Activated CD8-positive, alpha-beta memory T cell treated with anti-CD3 and anti-CD28 coated beads, Interleukin-2, amount 50 U/mL, for 48 hours (primary cell): ENCODE data around the gene PAQR7.
"Not testable (repeated sequence)": the region's sequence is repeated elsewhere in the genome, so short reads cannot be mapped to it uniquely, and the experiment has no call there.

Experiments
- DNase-seq: peaks from one replicate; pipeline ENCODE4 v3.0.0-alpha.2; 2020

The PAQR7 gene

DNA sequence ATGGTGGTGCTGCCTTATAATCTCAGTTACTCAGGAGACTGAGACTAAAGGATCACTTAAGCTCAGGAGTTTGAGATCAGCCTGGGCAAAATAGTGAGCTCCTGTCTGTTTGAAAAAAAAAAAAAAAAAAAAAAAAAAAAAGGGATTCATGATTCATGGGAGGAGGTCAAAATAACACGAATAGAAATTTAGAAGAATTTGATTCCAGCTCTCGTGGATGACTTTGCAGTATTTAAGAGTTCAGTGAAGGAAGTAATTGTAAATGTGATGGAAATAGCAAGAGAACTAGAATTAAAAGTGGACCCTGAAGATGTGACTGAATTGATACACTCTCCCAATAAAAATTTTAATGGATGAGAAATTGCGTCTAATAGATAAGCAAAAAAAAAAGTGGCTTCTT lies 32.0 kb downstream of the PAQR7 start:
- no peak for DNase-seq

DNA sequence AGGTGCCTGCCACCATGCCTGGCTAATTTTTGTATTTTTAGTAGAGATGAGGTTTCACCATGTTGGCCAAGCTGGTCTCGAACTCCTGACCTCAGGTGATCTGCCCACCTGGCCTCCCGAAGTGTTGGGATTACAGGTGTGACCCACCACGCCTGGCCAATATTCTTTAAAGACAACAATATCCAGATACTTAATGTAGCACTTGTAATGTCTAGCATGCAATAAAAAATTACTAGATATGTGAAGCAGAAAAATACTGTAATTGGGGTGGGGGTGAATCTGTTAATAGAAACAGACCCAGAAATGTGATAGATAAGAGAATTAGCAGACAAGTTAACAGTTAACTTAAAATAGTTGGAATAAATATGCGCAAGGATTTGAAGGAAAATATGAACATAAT lies 35.7 kb downstream of the PAQR7 start:
- not testable (repeated sequence) for DNase-seq

DNA sequence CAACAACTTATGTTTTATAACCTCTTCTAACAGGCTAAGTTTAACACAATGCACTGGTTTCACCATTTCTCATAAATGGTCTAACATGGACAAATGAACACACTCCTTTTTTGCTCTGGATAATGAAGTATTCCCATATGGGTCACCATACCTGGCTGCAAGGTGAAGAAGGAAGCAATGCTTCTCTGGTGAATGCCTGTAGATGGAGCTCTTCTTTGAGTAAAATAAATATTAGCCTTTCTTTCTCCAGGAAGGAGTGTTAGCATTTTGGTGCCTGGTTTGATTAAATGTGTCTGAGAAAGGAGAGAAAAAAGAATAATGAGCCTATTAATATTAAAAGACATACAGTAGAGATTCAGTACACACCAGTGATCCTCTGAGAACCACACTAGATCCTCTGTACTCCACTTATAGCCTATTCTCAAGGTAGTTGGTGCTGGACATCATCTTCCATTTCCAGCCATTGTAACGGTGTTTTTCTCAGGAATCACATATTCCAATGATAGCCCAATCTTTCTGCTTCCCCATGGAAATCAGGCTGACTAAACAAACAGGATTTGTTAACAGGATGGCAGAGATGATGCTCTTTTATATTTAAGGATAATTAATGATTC lies 38.1 kb downstream of the PAQR7 start:
- DNase-seq: no peak

DNA sequence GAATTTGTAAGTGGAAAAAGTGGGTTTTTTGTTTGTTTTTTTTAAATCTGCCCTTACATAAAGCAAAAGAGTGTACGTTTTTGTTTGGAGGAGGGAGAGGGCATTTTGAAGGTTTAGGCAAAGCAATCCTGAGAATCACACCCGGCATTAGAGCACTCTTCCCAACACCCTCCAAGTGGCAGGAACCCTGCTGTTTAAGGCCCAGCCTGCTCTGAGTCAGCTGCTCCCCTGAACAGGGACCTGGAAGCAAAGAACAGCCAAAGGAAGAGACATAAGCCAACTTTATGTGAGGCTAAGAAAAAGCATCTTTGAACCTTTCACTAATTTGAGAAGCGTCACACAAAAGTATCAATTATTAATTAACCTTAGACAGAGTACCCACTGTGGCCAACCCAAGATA lies 38.8 kb downstream of the PAQR7 start:
- DNase-seq: no peak

DNA sequence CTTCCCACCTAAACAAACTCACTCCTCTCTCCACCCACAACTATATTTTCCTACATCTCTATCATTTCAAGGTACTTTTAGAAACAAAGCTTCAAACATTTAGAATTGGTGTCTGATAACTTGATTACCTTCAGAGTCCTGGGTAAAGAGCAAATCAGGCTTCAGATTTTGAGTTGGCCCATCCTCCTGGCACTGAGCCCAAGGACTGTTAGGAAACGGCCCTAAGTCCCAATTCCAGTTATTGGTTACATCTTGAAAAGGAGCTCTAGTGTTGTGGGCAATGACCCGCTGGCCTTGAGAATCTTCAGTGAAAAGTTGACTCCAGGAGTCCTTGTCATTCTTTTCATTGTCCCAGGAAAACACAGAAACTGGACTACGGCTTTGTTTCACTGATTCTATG lies 40.6 kb downstream of the PAQR7 start:
- no peak for DNase-seq

DNA sequence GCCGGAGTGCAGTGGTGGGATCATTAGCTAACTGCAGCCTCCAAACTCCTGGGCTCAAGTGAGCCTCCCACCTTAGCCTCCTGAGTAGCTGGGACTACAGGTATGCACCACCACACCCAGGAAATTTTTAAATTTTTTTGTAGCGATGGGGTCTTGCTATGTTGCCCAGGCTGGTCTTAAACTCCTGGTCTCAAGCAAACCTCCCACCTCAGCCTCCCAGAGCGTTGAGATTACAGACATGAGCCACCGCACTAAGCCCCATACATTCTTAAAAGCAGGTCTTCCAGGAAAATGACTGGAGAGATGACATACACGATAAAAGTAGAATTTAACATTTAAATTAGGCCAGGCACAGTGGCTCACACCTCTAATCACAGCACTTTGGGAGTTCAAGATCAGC lies 42.4 kb downstream of the PAQR7 start:
- no peak for DNase-seq

DNA sequence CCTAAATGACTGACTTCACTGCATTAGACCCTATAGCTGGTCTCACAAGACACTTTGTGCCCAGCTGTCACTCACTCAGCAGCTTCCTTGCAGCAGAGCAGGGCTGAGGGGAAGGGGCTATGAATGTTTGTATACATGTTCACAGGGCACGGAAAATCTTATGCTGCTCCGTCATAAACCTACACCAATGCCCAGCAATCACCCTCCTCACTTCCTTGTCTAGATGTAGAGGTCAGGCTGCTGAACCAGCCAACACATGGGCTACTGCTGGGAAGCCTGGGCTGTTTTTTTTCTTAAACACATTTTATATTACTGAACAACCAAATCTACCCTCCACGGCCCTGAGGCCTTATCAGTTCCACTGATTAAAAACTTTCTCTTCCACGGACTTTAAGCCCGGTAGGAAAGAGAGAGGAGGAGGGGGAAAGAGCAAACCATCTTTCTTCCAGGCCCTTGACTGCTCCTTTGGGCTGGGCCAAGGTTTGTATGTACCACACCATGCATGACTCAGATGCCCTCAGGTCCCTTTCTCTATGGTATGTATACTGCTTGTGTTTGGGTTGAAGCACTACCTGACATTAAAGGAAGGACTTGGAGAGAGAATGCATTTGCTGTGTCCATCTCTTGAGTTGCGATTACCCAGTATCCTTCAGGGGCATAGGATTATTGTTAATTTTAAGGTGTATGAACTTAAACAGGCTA lies 43.0 kb downstream of the PAQR7 start:
- DNase-seq: no peak

DNA sequence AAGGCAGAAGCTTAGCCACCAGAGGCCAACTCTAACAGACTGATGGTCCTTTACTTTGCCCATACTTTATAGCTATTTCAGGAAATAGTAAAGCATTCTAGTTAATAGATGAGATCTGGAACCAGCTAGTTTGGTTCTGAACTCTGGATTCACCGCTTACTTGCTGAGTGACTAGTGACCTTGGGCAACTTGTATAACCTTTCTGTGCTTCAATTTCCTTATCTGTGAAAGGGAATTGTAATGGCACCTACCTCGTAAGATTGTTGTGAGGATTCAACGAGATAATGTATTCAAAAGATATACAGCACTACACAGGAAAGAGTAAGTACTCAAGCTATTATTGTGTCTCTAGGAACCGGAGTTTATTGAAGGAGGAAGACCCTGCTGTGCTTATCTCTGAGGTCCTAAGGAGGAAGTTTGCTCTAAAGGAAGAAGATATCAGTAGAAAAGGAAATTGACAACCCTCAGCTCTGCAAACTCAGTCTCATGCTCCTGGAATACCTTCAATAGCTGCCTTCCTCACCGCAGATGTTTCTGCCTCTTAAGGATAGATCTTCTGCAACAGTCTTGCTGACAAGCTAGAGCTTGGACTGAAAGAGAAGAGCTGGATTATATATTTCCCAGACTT lies 43.8 kb downstream of the PAQR7 start:
- DNase-seq: no peak

DNA sequence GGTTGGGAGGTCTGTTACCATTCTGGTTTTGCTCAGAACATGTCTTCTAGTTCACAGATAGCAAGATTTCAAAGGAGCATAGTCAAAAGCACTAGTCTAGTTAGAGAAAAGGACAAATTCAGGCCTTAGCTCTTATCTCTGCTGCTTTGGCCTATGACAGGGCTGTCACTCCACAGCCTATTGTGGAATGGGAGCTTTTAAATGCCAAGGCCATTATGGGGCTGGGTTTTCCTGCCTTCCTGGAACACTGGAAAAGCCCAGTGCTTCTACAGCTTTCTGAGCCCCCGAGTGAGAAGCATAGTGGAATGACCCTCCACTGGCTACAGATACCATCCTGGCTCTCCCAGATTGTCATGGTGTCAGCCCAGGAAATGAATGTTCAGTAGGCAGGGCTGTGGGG lies 46.5 kb downstream of the PAQR7 start:
- DNase-seq: no peak

DNA sequence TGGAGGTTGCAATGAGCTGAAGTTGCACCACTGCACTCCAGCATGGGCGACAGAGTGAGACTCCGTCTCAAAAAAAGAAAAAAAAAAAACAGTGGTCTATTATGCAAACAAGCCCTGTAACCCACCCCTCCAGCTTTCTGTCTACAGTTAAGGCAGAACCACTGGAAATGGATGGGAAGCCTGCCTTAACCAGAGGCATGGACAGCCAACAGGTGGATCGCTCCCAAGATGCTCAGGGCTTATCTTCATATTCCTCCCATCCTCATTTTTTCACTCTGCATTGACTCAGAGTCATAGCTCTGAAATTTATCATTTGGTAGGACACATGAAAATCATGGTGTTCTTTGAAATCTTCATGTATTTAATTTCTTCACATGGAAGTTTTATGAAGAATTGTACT lies 47.0 kb downstream of the PAQR7 start:
- DNase-seq: no peak

DNA sequence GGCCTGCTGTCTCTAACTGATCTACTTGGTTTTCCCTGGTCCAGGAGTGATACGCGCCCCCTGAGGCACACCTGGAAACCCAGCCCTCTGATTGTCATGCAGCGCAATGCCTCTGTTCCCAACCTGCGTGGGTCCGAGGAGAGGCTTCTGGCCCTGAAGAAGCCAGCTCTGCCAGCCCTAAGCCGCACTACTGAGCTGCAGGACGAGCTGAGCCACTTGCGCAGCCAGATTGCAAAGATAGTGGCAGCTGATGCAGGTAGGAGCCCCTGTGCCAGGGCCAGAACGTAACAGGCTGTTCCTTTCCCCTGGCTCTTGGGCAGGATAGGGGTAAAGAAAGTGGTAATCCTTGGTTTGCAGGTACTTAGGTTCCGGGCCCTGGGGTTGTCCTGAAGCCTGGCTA lies 48.9 kb downstream of the PAQR7 start:
- no peak for DNase-seq

DNA sequence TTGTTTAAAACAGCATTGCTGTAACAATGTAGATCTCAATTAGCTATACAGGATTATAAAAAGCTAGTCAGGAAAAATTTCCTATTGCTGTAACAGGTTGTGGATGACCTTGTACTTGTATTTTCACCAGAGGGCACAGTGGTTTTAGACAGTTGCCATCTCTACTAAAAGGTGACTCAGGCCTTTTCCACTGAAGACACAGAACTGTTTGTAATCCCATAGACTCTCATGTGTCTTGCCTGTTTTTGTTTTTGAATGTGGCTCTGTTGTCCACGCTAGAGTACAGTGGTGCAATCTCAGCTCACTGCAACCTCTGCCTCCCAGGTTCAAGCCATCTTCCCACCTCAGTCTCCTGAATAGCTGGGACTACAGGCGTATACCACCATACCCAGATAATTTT lies 49.9 kb downstream of the PAQR7 start:
- no peak for DNase-seq

DNA sequence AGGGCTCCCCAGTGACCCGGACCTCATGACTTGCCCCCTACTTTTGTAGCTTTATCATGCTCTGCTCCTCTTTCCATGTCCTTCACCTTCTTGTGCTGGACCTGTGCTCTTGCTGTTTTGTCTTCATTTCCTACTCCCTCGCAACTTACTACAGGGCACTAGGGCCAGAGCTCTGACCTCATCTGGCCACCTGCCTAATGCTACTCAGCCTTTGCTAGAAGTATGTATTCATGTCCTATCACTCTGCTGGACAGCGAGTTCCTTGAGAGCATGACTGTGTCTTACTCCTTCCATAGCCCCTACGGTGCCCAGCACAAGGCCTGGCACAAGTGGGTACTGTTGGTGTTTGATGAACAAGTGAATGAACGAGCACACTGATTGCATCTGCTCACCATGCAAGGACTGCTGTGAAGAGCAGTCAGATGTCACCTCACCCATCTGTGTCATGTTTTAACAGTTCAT lies 53.8 kb downstream of the PAQR7 start:
- DNase-seq: no peak

DNA sequence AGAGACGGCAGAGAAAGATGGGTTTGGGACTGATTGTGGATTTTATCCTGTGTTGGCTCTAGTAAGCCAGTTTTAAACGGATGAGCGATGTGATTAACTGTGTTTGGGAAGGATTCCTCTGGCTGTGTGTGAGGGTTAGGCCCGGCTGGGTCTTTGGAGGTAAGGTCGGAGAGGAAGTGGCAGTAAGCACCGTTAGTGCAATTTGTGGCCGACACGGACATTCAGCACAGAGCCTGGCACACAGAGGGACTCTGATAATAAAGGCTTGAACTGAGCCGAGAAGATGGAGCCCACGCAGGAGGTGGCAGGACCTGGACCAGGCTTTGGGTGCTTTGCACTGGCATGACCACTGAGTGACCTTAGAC lies 54.4 kb downstream of the PAQR7 start:
- DNase-seq: no peak

DNA sequence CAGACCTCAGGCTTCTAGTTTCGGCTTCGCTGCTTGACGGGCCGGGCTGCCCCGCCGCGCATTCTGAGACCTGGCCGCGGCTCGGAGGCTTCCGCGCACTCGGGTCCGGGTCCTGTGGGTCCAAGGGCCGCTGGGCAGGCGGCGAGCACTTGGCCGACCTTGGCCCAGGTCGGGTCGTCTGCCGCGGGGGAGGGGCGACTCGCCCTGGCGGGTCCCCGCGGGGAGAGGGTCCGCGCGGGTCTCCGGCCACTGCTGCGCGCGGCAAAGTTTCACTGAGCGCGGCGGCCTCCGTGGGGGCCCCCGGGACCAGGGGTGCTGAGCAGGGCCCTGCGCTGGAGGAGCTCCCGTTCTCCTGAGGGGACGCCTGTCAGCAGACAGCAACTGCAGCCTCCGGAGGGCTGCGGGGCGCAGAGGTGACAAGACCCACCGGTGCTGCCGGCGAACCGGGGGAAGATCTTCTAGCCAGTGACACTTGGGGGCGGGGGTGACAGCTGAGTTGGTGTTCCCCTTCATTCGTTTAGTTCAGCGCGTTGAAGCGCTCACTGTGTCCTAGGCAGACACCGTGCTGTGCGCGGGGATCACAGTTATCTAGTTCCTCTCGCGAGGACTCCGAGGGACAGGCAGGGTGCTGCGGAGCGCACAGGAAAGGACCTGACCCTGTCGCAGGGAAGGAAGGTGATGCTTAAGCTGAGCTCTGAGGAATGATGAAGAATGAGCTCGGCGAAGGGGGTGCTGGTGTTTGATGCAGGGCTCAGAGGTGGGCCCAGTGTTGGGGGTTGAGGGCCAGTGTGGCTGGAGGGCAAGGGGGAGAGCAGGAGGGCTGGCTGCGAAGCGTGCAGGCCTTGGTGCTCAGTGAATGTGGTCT lies 55.0 kb downstream of the PAQR7 start:
- peak; percentile 84 for DNase-seq

DNA sequence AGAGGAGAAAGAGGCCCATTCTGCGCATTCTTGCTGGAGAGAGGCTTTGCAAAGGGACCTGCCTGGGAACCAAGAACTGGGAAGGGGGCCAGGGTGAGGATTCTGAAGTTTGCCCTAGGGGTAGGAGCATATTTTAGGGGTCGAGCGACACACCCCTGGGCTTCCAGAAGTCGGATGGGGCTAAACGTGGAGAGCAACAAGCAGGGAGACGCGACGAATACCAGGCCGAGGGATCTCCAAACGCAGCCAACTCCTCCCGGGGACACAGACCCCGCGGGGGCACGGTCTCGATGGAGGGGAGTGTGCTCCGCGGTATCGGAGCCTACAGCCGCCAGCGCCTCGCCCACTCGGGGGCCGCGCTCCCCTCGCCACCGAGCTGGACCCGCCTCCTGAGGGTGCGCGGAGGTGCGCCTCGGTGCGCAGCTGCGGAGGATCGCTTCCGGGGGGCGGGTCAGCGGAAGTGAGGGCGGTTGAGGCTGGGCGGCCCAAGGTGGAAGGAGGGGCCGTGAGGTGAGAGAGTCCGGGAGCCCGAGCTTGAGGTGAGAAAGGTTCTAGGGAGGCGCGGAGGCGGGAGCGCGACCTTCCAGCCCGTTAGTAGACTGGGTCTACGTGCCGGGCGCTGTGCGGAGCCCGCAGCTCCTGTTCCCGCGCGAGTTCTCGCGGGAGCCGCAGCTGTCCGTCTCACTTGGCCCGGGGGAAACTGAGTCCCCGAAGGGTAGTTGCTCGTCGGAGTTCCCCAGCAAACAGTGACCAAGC lies 55.8 kb downstream of the PAQR7 start, which contains the start of gene MTFR1L:
Gene MTFR1L (plus strand): TSS at position 464 of the 756 bp plus-strand sequence. CDS start 3,151 bp downstream, outside the sequence.
- DNase-seq: peak; percentile 94

DNA sequence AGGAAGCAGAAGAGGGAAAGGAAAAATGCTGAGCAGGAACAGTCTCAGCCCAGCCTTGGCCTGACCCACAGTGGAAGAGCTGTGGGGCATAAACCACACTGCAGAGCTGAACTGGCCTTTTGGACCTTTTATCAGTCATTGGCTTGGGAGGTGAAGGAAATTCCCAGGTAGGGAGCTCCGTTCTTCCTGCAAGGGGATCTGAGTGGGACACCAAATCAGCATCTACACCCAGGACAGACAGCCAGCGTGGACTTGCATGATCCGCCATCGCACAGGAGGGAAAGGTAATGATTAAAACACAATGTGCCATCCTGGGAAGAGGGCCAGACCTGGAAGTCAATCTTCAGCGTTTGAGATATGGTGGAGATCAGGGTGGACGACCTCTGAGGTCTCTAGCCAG lies 56.9 kb downstream of the PAQR7 start:
- DNase-seq: peak; percentile 45

DNA sequence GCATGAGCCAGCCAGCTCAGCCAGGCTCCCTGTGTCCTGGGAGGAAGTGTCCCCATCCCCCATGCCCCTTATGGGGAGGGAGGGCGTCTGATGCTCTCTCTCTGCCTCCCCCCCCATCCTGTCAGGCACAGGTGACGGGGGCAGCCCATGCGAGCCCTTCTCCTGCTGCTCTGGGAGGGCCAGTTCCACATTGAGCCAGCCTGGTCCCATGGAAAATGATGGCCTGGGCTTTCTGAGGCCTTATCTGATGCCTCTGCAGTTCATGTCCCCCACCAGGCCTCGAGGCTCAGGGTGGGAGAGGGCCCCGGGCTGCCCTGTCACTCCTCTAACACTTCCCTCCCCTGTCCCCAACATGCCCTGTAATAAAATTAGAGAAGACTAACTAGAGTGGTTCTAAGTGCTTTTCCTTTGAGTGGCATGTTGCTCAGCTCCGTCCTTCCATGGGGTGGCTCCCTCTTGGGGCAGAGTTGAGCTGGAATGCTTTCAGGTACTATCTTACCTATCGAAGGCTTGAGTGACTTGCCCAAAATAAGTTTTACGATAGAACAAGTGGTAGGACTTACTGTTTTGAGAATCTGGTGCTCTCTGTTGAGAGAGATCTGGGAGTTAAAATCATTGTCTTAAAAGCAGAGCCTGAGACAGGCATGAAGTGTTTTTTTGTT lies 57.5 kb downstream of the PAQR7 start:
- DNase-seq: peak; percentile 49

DNA sequence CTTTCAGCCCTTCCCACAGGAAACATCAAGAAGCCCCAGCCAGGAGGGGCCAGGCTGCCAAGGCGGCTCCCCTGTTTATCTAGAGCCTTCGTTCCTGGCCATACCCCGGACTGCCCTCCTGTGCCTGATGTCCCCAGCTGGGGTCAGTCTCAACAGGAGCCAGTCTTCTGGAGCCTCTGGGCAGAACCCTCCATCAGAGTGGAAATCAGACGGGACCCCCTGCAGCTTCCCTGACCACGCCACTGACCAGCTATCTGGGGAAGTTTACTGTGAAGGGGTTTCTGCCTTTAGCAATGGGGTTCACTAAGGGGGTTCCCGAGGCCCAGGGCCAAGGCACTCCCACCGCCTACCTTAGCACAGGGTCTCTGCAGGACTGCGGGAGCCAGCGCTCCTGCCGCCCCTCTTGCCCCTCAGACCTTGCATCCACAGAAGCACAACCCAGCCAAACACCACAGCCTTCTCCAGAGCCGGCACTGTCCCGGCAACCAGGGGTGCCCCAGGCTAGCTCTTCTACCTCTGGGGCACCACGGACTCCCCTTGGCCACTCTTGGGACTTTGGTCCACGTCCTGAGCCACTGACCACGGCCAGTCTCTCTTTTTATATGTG lies 59.3 kb downstream of the PAQR7 start:
- peak; percentile 47 for DNase-seq

DNA sequence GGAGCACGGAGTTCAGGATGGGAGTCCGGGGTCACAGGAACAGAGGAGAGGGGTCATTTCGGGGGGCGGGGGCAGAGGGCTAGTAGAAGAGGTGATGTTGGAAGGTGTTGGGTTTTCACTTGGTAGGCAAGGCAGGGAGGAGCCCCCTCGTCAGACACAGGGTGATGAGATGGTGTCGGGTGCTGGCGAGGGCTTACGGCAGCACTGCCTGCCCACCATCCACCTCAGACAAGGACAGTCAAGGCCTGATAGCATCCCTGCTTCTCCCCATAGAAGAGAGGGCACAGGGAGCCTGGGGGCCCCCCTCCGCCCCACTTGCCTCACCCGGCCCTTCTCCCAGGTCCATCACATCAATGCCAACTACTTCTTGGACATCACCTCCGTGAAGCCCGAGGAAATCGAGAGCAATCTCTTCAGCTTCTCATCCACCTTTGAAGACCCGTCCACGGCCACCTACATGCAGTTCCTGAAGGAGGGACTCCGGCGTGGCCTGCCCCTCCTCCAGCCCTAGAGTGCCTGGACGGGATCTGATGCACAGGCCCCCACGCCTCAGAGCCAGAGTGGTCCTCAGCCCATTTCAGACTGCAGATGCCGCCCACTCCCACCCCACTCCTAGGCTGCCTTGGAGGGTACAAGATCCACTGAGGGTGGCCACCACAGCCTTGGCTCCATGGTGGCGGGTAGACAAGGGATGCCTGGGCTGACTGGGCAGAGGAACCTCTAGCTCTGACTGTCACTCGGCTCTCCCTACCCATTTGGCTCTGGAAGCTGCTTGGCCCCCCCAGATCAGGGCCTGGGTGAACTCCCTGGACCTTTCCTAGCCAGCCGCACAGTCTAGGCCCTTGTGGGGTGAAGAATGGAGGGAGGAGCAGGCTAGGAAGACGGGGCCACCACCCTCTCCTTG lies 60.0 kb downstream of the PAQR7 start:
- peak; percentile 45 for DNase-seq
